Inferior parietal cortex (tissue), 1 donor: Measurements from ENCODE around the gene C17orf113.

Experiments
- DNase-seq: peaks from one replicate; pipeline ENCODE4 v3.0.0-alpha.2; 2016; ENCODE audit errors: extremely low spot score

C17orf113 gene

GRCh38 chr17:42072323-42073187 lies 22.2 kb upstream of the C17orf113 start:
- no peak for DNase-seq

- no peak for DNase-seq
Observed at GRCh38 chr17:42071810-42072209, 21.4 kb upstream of the C17orf113 start.

- DNase-seq, result no peak
Observed at GRCh38 chr17:42068979-42069378, 18.6 kb upstream of the C17orf113 start.

GRCh38 chr17:42067371-42068091 lies 17.1 kb upstream of the C17orf113 start:
- peak; percentile 64 for DNase-seq

- DNase-seq, result no peak
Observed at GRCh38 chr17:42065201-42065600, 14.8 kb upstream of the C17orf113 start.

GRCh38 chr17:42062681-42063080 lies 12.3 kb upstream of the C17orf113 start:
- no peak for DNase-seq

GRCh38 chr17:42061646-42062487 lies 11.5 kb upstream of the C17orf113 start:
- DNase-seq, result no peak

- no peak for DNase-seq
Observed at GRCh38 chr17:42060231-42060630, 9.8 kb upstream of the C17orf113 start.

- DNase-seq, result no peak
Observed at GRCh38 chr17:42059815-42060214, 9.4 kb upstream of the C17orf113 start.

GRCh38 chr17:42058063-42058462 lies 7.7 kb upstream of the C17orf113 start:
- no peak for DNase-seq

- no peak for DNase-seq
Observed at GRCh38 chr17:42056635-42057034, 6.2 kb upstream of the C17orf113 start.

GRCh38 chr17:42055496-42055895 lies 5.1 kb upstream of the C17orf113 start:
- no peak for DNase-seq

- no peak for DNase-seq
Observed at GRCh38 chr17:42055027-42055426, 4.6 kb upstream of the C17orf113 start.

- no peak for DNase-seq
Observed at GRCh38 chr17:42053731-42054500, 3.5 kb upstream of the C17orf113 start.

- no peak for DNase-seq
Observed at GRCh38 chr17:42052346-42052877, 2.0 kb upstream of the C17orf113 start.

GRCh38 chr17:42051645-42052044 lies 1.2 kb upstream of the C17orf113 start:
- DNase-seq, result no peak

- DNase-seq, result no peak
Observed at GRCh38 chr17:42051013-42051400, 606 bp upstream of the C17orf113 start.

GRCh38 chr17:42049834-42050392 lies 488 bp downstream of the C17orf113 start:
- DNase-seq, result no peak

- DNase-seq, result no peak
Observed at GRCh38 chr17:42047343-42047742, 3.1 kb downstream of the C17orf113 start.

- DNase-seq, result no peak
Observed at GRCh38 chr17:42045719-42046118, 4.7 kb downstream of the C17orf113 start.
